Tibial nerve (tissue), 4 donors: ENCODE data around the gene SLC6A9. TPM values are rescaled to one million over a fixed set of nuclear protein-coding genes. Genes with fewer than 3 reads are reported as not detected.
A peak's percentile ranks its signal among the peaks of the same experiment; 100 is the strongest.

Experiments
- DNase-seq, 2 donors: peaks; one replicate each; pipeline ENCODE4 v3.0.0-alpha.2; 2019; ENCODE audit warnings: low spot score in 2 of 2
- H3K27ac ChIP-seq, 4 donors: fragments of 200-600 bp; sonication (generic) in 3 of 4; one replicate each; pipeline ENCODE4 v1.5.1; 2017 to 2019; ENCODE audit warnings: mild to moderate bottlenecking in 1 of 4
- H3K27me3 ChIP-seq, 2 donors: fragments of 200-600 bp; sonication (generic) in 1 of 2; one replicate each; pipeline versions ENCODE4 v1.5.1 to v1.6.0; 2017 to 2019
- H3K36me3 ChIP-seq, 3 donors: fragments of 200-600 bp; sonication (generic); one replicate each; pipeline ENCODE4 v1.5.1; 2018 to 2019
- H3K4me1 ChIP-seq, 4 donors: fragments of 200-600 bp; sonication (generic) in 3 of 4; one replicate each; pipeline ENCODE4 v1.5.1; 2017 to 2019
- H3K4me3 ChIP-seq, 4 donors: fragments of 200-600 bp; sonication (generic) in 3 of 4; one replicate each; pipeline ENCODE4 v1.5.1; 2017 to 2019; ENCODE audit warnings: mild to moderate bottlenecking in 1 of 4, moderate library complexity in 1 of 4
- H3K9me3 ChIP-seq, 4 donors: fragments of 200-600 bp; sonication (generic) in 3 of 4; one replicate each; pipeline ENCODE4 v1.5.1; 2017 to 2019
- CTCF ChIP-seq, 5 experiments: fragments of 200-600 bp in 3 of 5; fragments of 450-650 bp in 2 of 5; sonication (generic) in 3 of 5; IDR thresholded peaks; one replicate each; pipeline ENCODE4 v1.5.1; 2016 to 2019; ENCODE audit warnings: antibody characterized with exemption in 5 of 5, mild to moderate bottlenecking in 3 of 5, moderate library complexity in 2 of 5
- EP300 ChIP-seq, 2 donors: sonication (generic); formaldehyde crosslinking; IDR thresholded peaks; one replicate each; pipeline ENCODE4 v1.6.1; 2017; ENCODE audit warnings: antibody characterized with exemption in 2 of 2, mild to moderate bottlenecking in 1 of 2
- POLR2A ChIP-seq, 2 donors: fragments of 450-650 bp; IDR thresholded peaks; one replicate each; pipeline ENCODE4 v1.6.1; 2017; ENCODE audit warnings: antibody characterized with exemption in 2 of 2, mild to moderate bottlenecking in 2 of 2, moderate library complexity in 2 of 2
- WGBS, 2 donors: methylation state at CpG; one replicate each; pipeline ENCODE4 v1.1.5; 2018; 5-methylcytosine and 5-hydroxymethylcytosine counted together
- total RNA-seq, 4 donors: library from RNA; depleted of rRNA; stranded (reverse); fragments of >200 nt; gene quantifications; one replicate each; pipeline ENCODE4 v1.1.0, GENCODE V29; 2016

The SLC6A9 gene
- total RNA-seq, 4 donors from 2014 or later: 0.42 to 1.8 (median 0.83) TPM

DNA sequence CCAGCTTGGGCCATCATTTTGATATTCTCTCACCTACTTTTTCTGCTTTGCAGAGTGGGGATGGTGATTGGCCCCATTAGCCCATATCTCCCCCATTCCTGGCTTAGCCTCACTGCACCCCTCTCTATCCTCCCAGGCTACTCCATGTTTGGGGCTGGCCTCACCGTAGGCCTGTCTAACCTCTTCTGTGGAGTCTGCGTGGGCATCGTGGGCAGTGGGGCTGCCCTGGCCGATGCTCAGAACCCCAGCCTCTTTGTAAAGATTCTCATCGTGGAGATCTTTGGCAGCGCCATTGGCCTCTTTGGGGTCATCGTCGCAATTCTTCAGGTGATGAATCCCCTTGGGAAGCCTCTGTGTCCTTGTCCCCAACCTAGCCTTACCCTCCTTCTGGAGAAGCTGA, 54.4 kb downstream of the SLC6A9 start:
- H3K27me3 ChIP-seq: no peaks in the 10 kb centered on the region
- H3K4me3 ChIP-seq: no peak overlapping the region
- no peaks in the 10 kb centered on the region for H3K9me3 ChIP-seq
- peaks cover 0 to 60% (median 28%) of the 10 kb centered on the region in 4 donors for H3K4me1 ChIP-seq
- WGBS, 2 donors: 89 to 92% methylated on average over 8 of the region's 8 CpGs
- DNase-seq: no peak
- TF ChIP-seq POLR2A (IDR thresholded peaks at IDR 0.05) (no peak), EP300 (IDR thresholded peaks at IDR 0.05) (no peak), CTCF (IDR thresholded peaks at IDR 0.05) (no peak)
- peaks cover 0 to 42% (median 0%) of the 10 kb centered on the region in 3 donors for H3K36me3 ChIP-seq
- H3K27ac ChIP-seq: no peak overlapping the region

DNA sequence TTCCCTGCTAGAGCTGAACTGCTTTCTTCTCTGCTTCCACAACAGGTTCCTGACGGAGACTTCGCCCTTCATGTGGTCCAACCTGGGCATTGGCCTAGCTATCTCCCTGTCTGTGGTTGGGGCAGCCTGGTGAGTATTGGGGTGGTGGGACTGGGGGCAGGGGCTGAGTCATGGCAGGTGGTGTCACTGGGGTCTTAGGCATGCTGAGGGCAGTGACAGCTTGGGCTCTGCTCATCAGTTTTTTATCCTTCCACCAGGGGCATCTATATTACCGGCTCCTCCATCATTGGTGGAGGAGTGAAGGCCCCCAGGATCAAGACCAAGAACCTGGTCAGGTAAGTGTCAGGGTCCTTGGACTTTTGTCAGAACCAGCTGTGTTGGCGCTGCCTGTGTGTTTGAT, 55.2 kb downstream of the SLC6A9 start:
- peak overlapping the region in 3 of 4 donors; percentile 92 to 95 (median 95) for H3K27ac ChIP-seq
- no peak for TF ChIP-seq EP300 (IDR thresholded peaks at IDR 0.05)
- TF ChIP-seq CTCF (IDR thresholded peaks at IDR 0.05): no peak
- TF ChIP-seq POLR2A (IDR thresholded peaks at IDR 0.05): no peak
- peaks cover 0 to 42% (median 0%) of the 10 kb centered on the region in 3 donors for H3K36me3 ChIP-seq
- H3K4me3 ChIP-seq: peak overlapping the region; percentile 72 to 91 (median 82)
- H3K9me3 ChIP-seq: no peaks in the 10 kb centered on the region
- 78 to 81% methylated on average over 3 to 4 of the region's 4 CpGs for WGBS, 2 donors
- no peak for DNase-seq
- peaks cover 0 to 67% (median 28%) of the 10 kb centered on the region in 4 donors for H3K4me1 ChIP-seq
- no peaks in the 10 kb centered on the region for H3K27me3 ChIP-seq

DNA sequence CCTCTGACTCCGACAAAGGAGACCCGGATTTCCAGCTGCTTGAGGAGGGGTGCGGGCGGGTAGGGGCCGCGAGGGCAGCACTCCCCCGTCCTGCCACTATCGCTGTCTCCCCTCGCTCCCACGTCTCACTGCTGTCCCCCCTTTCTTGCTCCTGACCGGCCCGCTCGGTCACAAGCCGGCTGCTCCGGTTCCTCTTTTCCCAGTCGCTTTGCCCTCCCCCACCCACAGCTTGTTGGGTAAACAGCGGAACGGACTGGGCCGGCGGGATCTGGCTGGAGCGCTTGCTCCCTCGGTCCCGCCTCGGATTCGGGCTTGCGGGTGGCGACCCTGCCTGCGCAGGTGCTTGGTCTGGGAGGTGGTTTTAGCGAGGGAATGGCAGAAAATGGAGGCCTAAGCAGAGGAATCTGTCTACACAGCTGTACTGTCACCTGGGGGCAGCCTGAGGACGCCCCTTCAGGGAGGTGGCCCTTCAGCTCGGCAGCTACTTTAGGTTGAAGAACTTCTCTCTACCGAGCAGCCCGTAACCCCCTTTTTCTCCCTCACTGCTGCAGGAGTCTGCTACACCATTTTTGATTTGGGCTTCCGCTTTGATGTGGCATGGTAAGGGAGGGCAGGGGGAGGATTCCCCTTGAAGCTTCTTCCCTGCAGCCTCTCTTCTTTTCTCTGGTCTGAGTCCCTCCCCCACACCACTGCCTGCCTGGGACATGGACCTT, 55.9 kb downstream of the SLC6A9 start:
- peak in 1 of 2 donors; percentile 59 for DNase-seq

DNA sequence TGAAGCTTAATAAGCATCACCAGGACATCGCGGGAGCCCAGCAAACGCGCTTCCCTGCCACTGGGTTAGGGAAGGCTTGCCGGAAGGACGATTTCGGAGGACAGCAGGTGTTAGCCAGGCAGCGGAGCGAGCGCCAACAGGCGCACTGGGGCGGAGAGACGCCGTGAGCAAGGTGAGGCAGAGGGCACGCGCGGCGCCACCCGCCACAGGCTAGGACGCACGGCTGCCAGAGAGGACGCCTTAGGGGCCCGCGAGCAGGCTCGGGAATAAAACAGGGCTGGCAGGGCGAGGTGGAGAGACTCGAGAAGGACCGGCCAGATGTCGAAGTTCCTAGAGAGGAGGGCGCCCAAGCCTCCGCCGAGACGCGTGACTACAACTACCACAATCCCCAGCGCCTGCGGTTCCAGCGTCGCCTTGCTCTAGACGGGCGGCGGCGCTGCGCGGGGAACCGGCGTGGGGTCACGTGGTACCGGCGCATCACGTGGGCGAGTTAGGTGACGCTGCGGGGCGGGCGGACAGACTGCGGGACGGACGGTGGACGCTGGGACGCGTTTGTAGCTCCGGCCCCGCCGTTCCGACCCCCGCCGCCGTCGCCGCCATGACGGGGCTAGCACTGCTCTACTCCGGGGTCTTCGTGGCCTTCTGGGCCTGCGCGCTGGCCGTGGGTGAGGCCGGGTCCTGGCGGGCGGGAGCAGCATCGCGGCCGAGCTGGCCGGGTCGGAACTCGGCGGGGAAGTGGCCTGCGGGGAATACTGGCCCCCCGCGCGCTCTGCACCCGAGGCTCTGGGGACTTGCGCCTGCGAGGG, 56.6 kb downstream of the SLC6A9 start, which contains the start of gene ATP6V0B:
TSS of gene ATP6V0B (plus strand) at position 518 of the 806 bp plus-strand sequence. CDS start at position 599, 81 bp downstream.
- Histone ChIP-seq H3K4me3 (peak within 1 kb of the TSS; percentile 72 to 91 (median 82)), H3K27me3 (no peaks in the 10 kb centered on the region), H3K27ac (peak within 1 kb of the TSS; percentile 66 to 95 (median 94)), H3K36me3 (peaks cover 0 to 42% (median 0%) of the 10 kb centered on the region in 3 donors), H3K4me1 (peaks cover 3 to 63% (median 30%) of the 10 kb centered on the region in 4 donors), H3K9me3 (no peaks in the 10 kb centered on the region)
- TF ChIP-seq CTCF (IDR thresholded peaks at IDR 0.05) (peak in 4 of 5 experiments; percentile 14 to 77 (median 57)), POLR2A (IDR thresholded peaks at IDR 0.05) (peak; percentile 91 to 95), EP300 (IDR thresholded peaks at IDR 0.05) (peak; percentile 81 to 96)
- DNase-seq: peak; percentile 96 to 97
- 0% methylated on average over 54 to 59 of the region's 93 CpGs for WGBS, 2 donors

More for the DNA sequence above, 55.9 kb downstream of the SLC6A9 start:
- 1 to 3% methylated on average over 28 to 34 of the region's 34 CpGs for WGBS, 2 donors
- Histone ChIP-seq H3K4me3 (peak overlapping the region; percentile 72 to 91 (median 82)), H3K36me3 (peaks cover 0 to 42% (median 0%) of the 10 kb centered on the region in 3 donors), H3K4me1 (peaks cover 3 to 67% (median 32%) of the 10 kb centered on the region in 4 donors), H3K27ac (peak overlapping the region; percentile 66 to 95 (median 94)), H3K9me3 (no peaks in the 10 kb centered on the region), H3K27me3 (no peaks in the 10 kb centered on the region)
- no peak for TF ChIP-seq EP300 (IDR thresholded peaks at IDR 0.05)
- no peak for TF ChIP-seq CTCF (IDR thresholded peaks at IDR 0.05)
- no peak for TF ChIP-seq POLR2A (IDR thresholded peaks at IDR 0.05)
